CD4-positive, alpha-beta T cell treated with Interleukin-21 for 1 hour (primary cell): ENCODE results near the gene ZNF92.
"Not testable (repeated sequence)": the region's sequence is repeated elsewhere in the genome, so short reads cannot be mapped to it uniquely, and the experiment has no call there.

ENCODE experiments used
- DNase-seq: peaks from one replicate; pipeline ENCODE4 v3.0.0-alpha.2; 2020

Gene ZNF92

GRCh38 chr7:65373608-65374351 is at the start of gene ZNF92:
ZNF92 (plus strand) TSS chr7:65373855; CDS start chr7:65373998, 143 bp downstream.
- DNase-seq: peak; percentile 97

GRCh38 chr7:65325793-65326432 is 47.7 kb upstream of the ZNF92 start:
- DNase-seq: no peak

GRCh38 chr7:65338346-65338745 is 35.3 kb upstream of the ZNF92 start:
- no peak for DNase-seq

- DNase-seq: no peak
Measured at GRCh38 chr7:65339257-65339656, 34.4 kb upstream of the ZNF92 start.

GRCh38 chr7:65342723-65343629 is 30.7 kb upstream of the ZNF92 start:
- DNase-seq: no peak

GRCh38 chr7:65344541-65344940 is 29.1 kb upstream of the ZNF92 start:
- DNase-seq: not testable (repeated sequence)

GRCh38 chr7:65354263-65354662 is 19.4 kb upstream of the ZNF92 start:
- DNase-seq: no peak

- DNase-seq: no peak
Measured at GRCh38 chr7:65369843-65370242, 3.8 kb upstream of the ZNF92 start.

GRCh38 chr7:65371468-65371867 is 2.2 kb upstream of the ZNF92 start:
- DNase-seq: no peak

GRCh38 chr7:65379318-65379717 is 5.7 kb downstream of the ZNF92 start:
- DNase-seq: no peak

GRCh38 chr7:65381742-65382141 is 8.1 kb downstream of the ZNF92 start:
- DNase-seq: no peak

- DNase-seq: no peak
Measured at GRCh38 chr7:65382452-65382851, 8.8 kb downstream of the ZNF92 start.

- no peak for DNase-seq
Measured at GRCh38 chr7:65387891-65388290, 14.2 kb downstream of the ZNF92 start.

GRCh38 chr7:65390588-65390987 is 16.9 kb downstream of the ZNF92 start:
- DNase-seq: no peak

- DNase-seq: no peak
Measured at GRCh38 chr7:65397730-65398142, 24.1 kb downstream of the ZNF92 start.

- not testable (repeated sequence) for DNase-seq
Measured at GRCh38 chr7:65398671-65399070, 25.0 kb downstream of the ZNF92 start.

- DNase-seq: not testable (repeated sequence)
Measured at GRCh38 chr7:65399101-65399500, 25.4 kb downstream of the ZNF92 start.

- no peak for DNase-seq
Measured at GRCh38 chr7:65404020-65404419, 30.4 kb downstream of the ZNF92 start.

GRCh38 chr7:65406706-65407105 is 33.1 kb downstream of the ZNF92 start:
- DNase-seq: not testable (repeated sequence)

GRCh38 chr7:65409363-65409762 is 35.7 kb downstream of the ZNF92 start:
- no peak for DNase-seq

GRCh38 chr7:65411249-65411648 is 37.6 kb downstream of the ZNF92 start:
- DNase-seq: no peak

- DNase-seq: no peak
Measured at GRCh38 chr7:65422670-65423069, 49.0 kb downstream of the ZNF92 start.

GRCh38 chr7:65423286-65423685 is 49.6 kb downstream of the ZNF92 start:
- not testable (repeated sequence) for DNase-seq
